Activated CD8-positive, alpha-beta T cell treated with anti-CD3 and anti-CD28 coated beads for 36 hours (primary cell): ENCODE measurements around the gene CSNK2A3. TPM values are rescaled to one million over a fixed set of nuclear protein-coding genes. Genes with fewer than 3 reads are reported as not detected.

ENCODE experiments used
- ATAC-seq: fragments of 200-7000 bp; cut with Tn5 transposase; one replicate; pipeline ENCODE4 v1.10.0; 2021; ENCODE audit warnings: mild to moderate bottlenecking, moderate library complexity
- CTCF ChIA-PET: fragments of 350-600 bp; sonication (Branson Sonifier 250); formaldehyde crosslinking; loops from one replicate; lab custom pipeline; 2021; ENCODE audit warnings: antibody characterized with exemption; lab: Charles Lee
- POLR2A ChIA-PET: fragments of 350-600 bp; sonication (Branson Sonifier 250); formaldehyde crosslinking; loops from one replicate; lab custom pipeline; 2021; ENCODE audit warnings: antibody characterized with exemption; lab: Charles Lee
- DNase-seq: peaks from one replicate; pipeline ENCODE4 v3.0.0-alpha.2; 2020
- H3K27ac Mint-ChIP-seq: one replicate; pipeline ENCODE4 v1.8.0; 2021; ENCODE audit warnings: mild to moderate bottlenecking, mixed read lengths
- H3K27me3 Mint-ChIP-seq: one replicate; pipeline ENCODE4 v1.8.0; 2021; ENCODE audit warnings: mixed read lengths
- H3K36me3 Mint-ChIP-seq: one replicate; pipeline ENCODE4 v1.8.0; 2021; ENCODE audit warnings: low read depth, mixed read lengths
- H3K4me1 Mint-ChIP-seq: one replicate; pipeline ENCODE4 v1.8.0; 2021; ENCODE audit warnings: low read depth, mixed read lengths
- H3K4me3 Mint-ChIP-seq: one replicate; pipeline ENCODE4 v1.8.0; 2021; ENCODE audit warnings: mild to moderate bottlenecking, moderate library complexity, mixed read lengths
- H3K9me3 Mint-ChIP-seq: one replicate; pipeline ENCODE4 v1.8.0; 2021; ENCODE audit warnings: mixed read lengths
- intact Hi-C: fragments of 100-400 bp; cut with micrococcal nuclease; formaldehyde crosslinking; loops from one replicate; pipeline ENCODE4 v1.10.0; 2022
- total RNA-seq, 2 experiments: library from RNA; stranded (reverse); gene quantifications; one replicate each; pipeline ENCODE4 v1.2.3, GENCODE V29; 2021
- TF ChIP-seq, protein P1 (sequence below): fragments of 200-600 bp; IDR thresholded peaks from one replicate; pipeline ENCODE4 v1.8.0; 2022; ENCODE audit warnings: antibody characterized with exemption, mild to moderate bottlenecking

Gene CSNK2A3
- total RNA-seq, 2 experiments from 2014 or later = 4.2 to 5.4 TPM

GRCh38 chr11:11372461-11372860 lies 19.4 kb upstream of the CSNK2A3 start:
- no peak for ATAC-seq
- H3K27me3 Mint-ChIP-seq = no peaks in the 10 kb centered on the region
- H3K4me3 Mint-ChIP-seq = no peak overlapping the region
- no peak for DNase-seq
- ChIA-PET CTCF (no interaction called here), POLR2A (no interaction called here)
- H3K27ac Mint-ChIP-seq = no peak overlapping the region
- H3K36me3 Mint-ChIP-seq = no peaks in the 10 kb centered on the region
- TF ChIP-seq, protein P1, sequence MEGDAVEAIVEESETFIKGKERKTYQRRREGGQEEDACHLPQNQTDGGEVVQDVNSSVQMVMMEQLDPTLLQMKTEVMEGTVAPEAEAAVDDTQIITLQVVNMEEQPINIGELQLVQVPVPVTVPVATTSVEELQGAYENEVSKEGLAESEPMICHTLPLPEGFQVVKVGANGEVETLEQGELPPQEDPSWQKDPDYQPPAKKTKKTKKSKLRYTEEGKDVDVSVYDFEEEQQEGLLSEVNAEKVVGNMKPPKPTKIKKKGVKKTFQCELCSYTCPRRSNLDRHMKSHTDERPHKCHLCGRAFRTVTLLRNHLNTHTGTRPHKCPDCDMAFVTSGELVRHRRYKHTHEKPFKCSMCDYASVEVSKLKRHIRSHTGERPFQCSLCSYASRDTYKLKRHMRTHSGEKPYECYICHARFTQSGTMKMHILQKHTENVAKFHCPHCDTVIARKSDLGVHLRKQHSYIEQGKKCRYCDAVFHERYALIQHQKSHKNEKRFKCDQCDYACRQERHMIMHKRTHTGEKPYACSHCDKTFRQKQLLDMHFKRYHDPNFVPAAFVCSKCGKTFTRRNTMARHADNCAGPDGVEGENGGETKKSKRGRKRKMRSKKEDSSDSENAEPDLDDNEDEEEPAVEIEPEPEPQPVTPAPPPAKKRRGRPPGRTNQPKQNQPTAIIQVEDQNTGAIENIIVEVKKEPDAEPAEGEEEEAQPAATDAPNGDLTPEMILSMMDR = no peak
- no peaks in the 10 kb centered on the region for H3K9me3 Mint-ChIP-seq
- no peaks in the 10 kb centered on the region for H3K4me1 Mint-ChIP-seq
- intact Hi-C loops = no loop called here

GRCh38 chr11:11370962-11371303 lies 17.9 kb upstream of the CSNK2A3 start:
- no peaks in the 10 kb centered on the region for H3K27me3 Mint-ChIP-seq

GRCh38 chr11:11370255-11370961 lies 17.4 kb upstream of the CSNK2A3 start:
- intact Hi-C loops = no loop called here
- DNase-seq (no peak), ATAC-seq (no peak)
- ChIA-PET CTCF (no interaction called here), POLR2A (no interaction called here)
- no peak overlapping the region for H3K27ac Mint-ChIP-seq
- H3K4me1 Mint-ChIP-seq = no peaks in the 10 kb centered on the region
- no peak overlapping the region for H3K4me3 Mint-ChIP-seq
- no peaks in the 10 kb centered on the region for H3K9me3 Mint-ChIP-seq
- H3K27me3 Mint-ChIP-seq = no peaks in the 10 kb centered on the region
- H3K36me3 Mint-ChIP-seq = no peaks in the 10 kb centered on the region
- TF ChIP-seq, protein P1 = no peak

More at GRCh38 chr11:11370962-11371303, 17.9 kb upstream of the CSNK2A3 start:
- no peak overlapping the region for H3K27ac Mint-ChIP-seq
- H3K9me3 Mint-ChIP-seq = no peaks in the 10 kb centered on the region
- ATAC-seq (no peak), DNase-seq (no peak)
- ChIA-PET CTCF (no interaction called here), POLR2A (no interaction called here)
- H3K4me3 Mint-ChIP-seq = no peak overlapping the region
- TF ChIP-seq, protein P1 = no peak
- H3K4me1 Mint-ChIP-seq = no peaks in the 10 kb centered on the region
- H3K36me3 Mint-ChIP-seq = no peaks in the 10 kb centered on the region
- intact Hi-C loops = no loop called here

DNA sequence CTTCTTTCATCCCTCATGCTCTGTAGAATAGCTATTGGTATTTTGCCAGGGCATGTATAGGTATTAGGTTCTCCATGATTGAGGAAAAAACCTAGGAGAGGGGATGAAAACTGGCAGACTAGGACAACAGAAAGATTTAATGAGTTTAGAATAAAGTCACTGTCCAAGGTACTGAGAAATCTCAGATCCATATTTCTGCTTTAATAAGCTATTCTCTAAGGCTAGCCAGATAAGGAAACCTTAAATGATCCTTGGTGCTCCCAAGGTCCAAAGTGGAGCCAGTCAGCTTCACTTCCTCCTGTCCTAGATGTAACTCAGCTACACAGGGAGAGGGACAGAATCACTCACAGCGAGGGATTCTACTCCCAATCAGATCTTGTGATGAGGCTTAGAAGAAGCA lies 13.7 kb upstream of the CSNK2A3 start:
- CTCF ChIA-PET = no interaction called here
- Mint-ChIP-seq H3K9me3 (no peaks in the 10 kb centered on the region), H3K27me3 (peaks cover 11% of the 10 kb centered on the region), H3K27ac (no peak overlapping the region), H3K4me3 (no peak overlapping the region), H3K4me1 (no peaks in the 10 kb centered on the region), H3K36me3 (no peaks in the 10 kb centered on the region)
- DNase-seq (no peak), ATAC-seq (no peak)
- TF ChIP-seq, protein P1 = no peak
- intact Hi-C loops = no loop called here
- POLR2A ChIA-PET = no interaction called here

- Mint-ChIP-seq H3K9me3 (no peaks in the 10 kb centered on the region), H3K27ac (no peak overlapping the region), H3K4me3 (no peak overlapping the region), H3K27me3 (peaks cover 15% of the 10 kb centered on the region), H3K36me3 (no peaks in the 10 kb centered on the region), H3K4me1 (no peaks in the 10 kb centered on the region)
- no peak for DNase-seq
- intact Hi-C loops = no loop called here
- ChIA-PET POLR2A (no interaction called here), CTCF (no interaction called here)
- TF ChIP-seq, protein P1 = no peak
- no peak for ATAC-seq
These were observed 10.6 kb upstream of the CSNK2A3 start for GRCh38 chr11:11363674-11364073.
